Hindlimb muscle (tissue), 1 donor: ENCODE results near the gene SRP72. TPM values are rescaled to one million over a fixed set of nuclear protein-coding genes. Genes with fewer than 3 reads are reported as not detected.
"Not testable (repeated sequence)": the region's sequence is repeated elsewhere in the genome, so short reads cannot be mapped to it uniquely, and the experiment has no call there.

Experiments
- DNase-seq: peaks from one replicate; pipeline ENCODE4 v3.0.0-alpha.2; 2013
- polyA plus RNA-seq: library from polyadenylated mRNA; unstranded; fragments of 120-200 nt; gene quantifications from one replicate; pipeline ENCODE4 v1.2.1, GENCODE V29; 2013; ENCODE audit not compliant: insufficient read length

The SRP72 gene
- 67.6 TPM for polyA plus RNA-seq

- peak; percentile 92 for DNase-seq
These were observed at the start of gene SRP72 for GRCh38 chr4:56467284-56468096. Gene SRP72 (plus strand): TSS chr4:56467617. CDS start chr4:56467636, 19 bp downstream.

- DNase-seq: no peak
These were observed 43.2 kb upstream of the SRP72 start for GRCh38 chr4:56424176-56424575.

- DNase-seq: peak; percentile 30
These were observed 42.5 kb upstream of the SRP72 start for GRCh38 chr4:56424697-56425514.

GRCh38 chr4:56425518-56425917 is 41.9 kb upstream of the SRP72 start:
- DNase-seq: no peak

GRCh38 chr4:56426273-56426672 is 41.1 kb upstream of the SRP72 start:
- DNase-seq: no peak

GRCh38 chr4:56427179-56427578 is 40.2 kb upstream of the SRP72 start:
- DNase-seq: no peak

GRCh38 chr4:56430203-56430602 is 37.2 kb upstream of the SRP72 start:
- DNase-seq: no peak

GRCh38 chr4:56433280-56433679 is 34.1 kb upstream of the SRP72 start:
- DNase-seq: no peak

- peak; percentile 36 for DNase-seq
These were observed 32.7 kb upstream of the SRP72 start for GRCh38 chr4:56434599-56435139.

GRCh38 chr4:56435140-56435926 is 32.1 kb upstream of the SRP72 start, which contains the start of gene PPAT:
Gene PPAT (minus strand): TSS chr4:56435615. CDS start chr4:56435477, 138 bp downstream.
- peak; percentile 98 for DNase-seq

GRCh38 chr4:56438766-56439165 is 28.7 kb upstream of the SRP72 start:
- DNase-seq: no peak

GRCh38 chr4:56440983-56441382 is 26.4 kb upstream of the SRP72 start:
- DNase-seq: no peak

GRCh38 chr4:56444719-56445118 is 22.7 kb upstream of the SRP72 start:
- no peak for DNase-seq

GRCh38 chr4:56445699-56446098 is 21.7 kb upstream of the SRP72 start:
- no peak for DNase-seq

GRCh38 chr4:56448301-56448700 is 19.1 kb upstream of the SRP72 start:
- no peak for DNase-seq

GRCh38 chr4:56449475-56449874 is 17.9 kb upstream of the SRP72 start:
- not testable (repeated sequence) for DNase-seq

GRCh38 chr4:56450342-56450741 is 17.1 kb upstream of the SRP72 start:
- DNase-seq: no peak

GRCh38 chr4:56460085-56460484 is 7.3 kb upstream of the SRP72 start:
- DNase-seq: no peak

- no peak for DNase-seq
These were observed 5.3 kb upstream of the SRP72 start for GRCh38 chr4:56462157-56462556.

- no peak for DNase-seq
These were observed 3.7 kb upstream of the SRP72 start for GRCh38 chr4:56463711-56464110.

GRCh38 chr4:56464581-56464980 is 2.8 kb upstream of the SRP72 start:
- DNase-seq: no peak

GRCh38 chr4:56465599-56466295 is 1.7 kb upstream of the SRP72 start:
- DNase-seq: no peak
